GM12878 (cell line): ENCODE results near the gene ANXA10. TPM values are rescaled to one million over a fixed set of nuclear protein-coding genes. Genes with fewer than 3 reads are reported as not detected.

Source experiments
- ATAC-seq: fragments of 200-7000 bp; cut with Tn5 transposase; 3 replicates; pipeline ENCODE4 v1.9.1; 2020; ENCODE audit warnings: mild to moderate bottlenecking, moderate library complexity
- BruUV-seq: library from RNA; stranded (reverse); fragments of 400-500 nt; replicated peaks from 2 replicates; lab custom pipeline; 2021; lab: Mats Ljungman, UMichigan
- CTCF ChIA-PET: fragments of 300-600 bp; sonication (Branson Sonifier 250); formaldehyde crosslinking; extraction: SDS; loops from one replicate; lab custom pipeline; 2021; ENCODE audit warnings: inconsistent platforms; lab: Yijun Ruan, JAX
- POLR2A ChIA-PET: fragments of 350-600 bp; formaldehyde crosslinking; extraction: SDS; loops from one replicate; lab custom pipeline; 2021; ENCODE audit warnings: inconsistent platforms; lab: Charles Lee
- RAD21 ChIA-PET: fragments of 300-600 bp; sonication (Branson Sonifier 250); formaldehyde crosslinking; loops from one replicate; lab custom pipeline; 2023; ENCODE audit warnings: antibody characterized with exemption; ENCODE audit not compliant: unreplicated experiment; lab: Charles Lee
- SMC1A ChIA-PET: fragments of 300-600 bp; sonication (Branson Sonifier 250); formaldehyde crosslinking; loops from one replicate; lab custom pipeline; 2023; ENCODE audit not compliant: unreplicated experiment, uncharacterized antibody; lab: Charles Lee
- DNase-seq: peaks from one replicate; pipeline ENCODE4 v3.0.0-alpha.2; 2011; ENCODE audit warnings: low read depth, low spot score
- FAIRE-seq: peaks from 3 replicates; lab custom pipeline; 2011; peaks lifted over from hg19 to GRCh38; lab: Jason Lieb, UNC
- H2AFZ ChIP-seq: 2 replicates; pipeline ENCODE4 v1.6.0; 2011; ENCODE audit warnings: low read depth, low read length, control low read depth; ENCODE audit not compliant: control insufficient read depth
- H3K27ac ChIP-seq: 2 replicates; pipeline ENCODE4 v1.5.1; 2011; ENCODE audit warnings: control low read depth; ENCODE audit not compliant: control insufficient read depth, insufficient read depth
- H3K27me3 ChIP-seq, 2 experiments: replicated peaks in 1 of 2; 2 replicates each; pipeline versions ENCODE4 v1.6.0 to v1.6.1; 2011; ENCODE audit warnings: low read length in 1 of 2; ENCODE audit not compliant: control insufficient read depth in 2 of 2, insufficient read depth in 2 of 2
- H3K36me3 ChIP-seq, 2 experiments: 2 replicates each; pipeline ENCODE4 v1.5.1; 2011; ENCODE audit warnings: low read length in 1 of 2; ENCODE audit not compliant: control insufficient read depth in 2 of 2, insufficient read depth in 2 of 2
- H3K4me1 ChIP-seq: 2 replicates; pipeline ENCODE4 v1.6.1; 2011; ENCODE audit warnings: mild to moderate bottlenecking, low read length, moderate library complexity, mixed read lengths; ENCODE audit not compliant: control insufficient read depth, insufficient read depth
- H3K4me2 ChIP-seq: 2 replicates; pipeline ENCODE4 v1.6.0; 2011; ENCODE audit warnings: control low read depth; ENCODE audit not compliant: control insufficient read depth, insufficient read depth
- H3K4me3 ChIP-seq: fragments of 200-600 bp; sonication (generic); 2 replicates; pipeline ENCODE4 v1.5.1; 2016
- H3K79me2 ChIP-seq: 2 replicates; pipeline ENCODE4 v1.6.0; 2011; ENCODE audit warnings: low read length; ENCODE audit not compliant: control insufficient read depth, insufficient read depth
- H3K9ac ChIP-seq: 2 replicates; pipeline ENCODE4 v1.8.0; 2011; ENCODE audit warnings: low read length, control low read depth, mixed read lengths; ENCODE audit not compliant: control insufficient read depth, insufficient read depth
- H3K9me3 ChIP-seq: replicated peaks from 3 replicates; pipeline ENCODE4 v1.5.1; 2011; ENCODE audit warnings: mild to moderate bottlenecking, low read length; ENCODE audit not compliant: control insufficient read depth, insufficient read depth
- H4K20me1 ChIP-seq: 2 replicates; pipeline ENCODE4 v1.6.0; 2011; ENCODE audit not compliant: control insufficient read depth, insufficient read depth
- EED ChIP-seq: sonication (generic); IDR thresholded peaks from 2 replicates; pipeline ENCODE4 v1.6.1; 2016; ENCODE audit warnings: antibody characterized with exemption, low read depth
- ETV6 ChIP-seq, 2 experiments: fragments of 450-650 bp in 1 of 2; IDR thresholded peaks in 1 of 2; conservative IDR thresholded peaks in 1 of 2; 2 replicates each; pipeline ENCODE4 v1.6.1; 2014; ENCODE audit warnings: antibody characterized with exemption in 1 of 2, borderline replicate concordance in 1 of 2, low read depth in 1 of 2, mild to moderate bottlenecking in 1 of 2, moderate library complexity in 1 of 2
- HDAC6 ChIP-seq: fragments of 200-600 bp; sonication (generic); IDR thresholded peaks from one replicate; pipeline ENCODE4 v1.8.0; 2017; ENCODE audit warnings: antibody characterized with exemption; ENCODE audit not compliant: unreplicated experiment
- SIN3A ChIP-seq: IDR thresholded peaks from 2 replicates; pipeline ENCODE4 v1.6.1; 2012; ENCODE audit warnings: low read depth, low read length, improper control_type of control experiment
- in situ Hi-C: fragments of 300-500 bp; cut with MboI; formaldehyde crosslinking; loops from 9 replicates; pipeline ENCODE4 v1.14.3; 2018; ENCODE audit warnings: mixed read lengths
- intact Hi-C: fragments of 100-400 bp; cut with micrococcal nuclease; formaldehyde crosslinking; loops from one replicate; pipeline ENCODE4 v1.14.2; 2022; ENCODE audit not compliant: unreplicated experiment
- polyA plus RNA-seq, 11 experiments: library from polyadenylated mRNA; depleted of rRNA in 4 of 11; unstranded in 6 of 11; stranded (reverse) in 5 of 11; fragments of >200 nt; fragmentation: Nextera tagmentation in 4 of 11; fragmentation: Illumina TruSeq in 1 of 11; extraction: Ambion mirVana in 4 of 11; extraction: Trizol in 1 of 11; gene quantifications; 1 replicate in 1 of 11; 2 replicates in 10 of 11; pipeline versions ENCODE4 v1.2.1 to v1.2.3, GENCODE V29; 2011 to 2016; ENCODE audit warnings: inconsistent platforms in 2 of 11, missing spikeins in 2 of 11, low read depth in 1 of 11
- total RNA-seq, 4 experiments: library from RNA; depleted of rRNA in 3 of 4; stranded (reverse); fragments of >200 nt in 3 of 4; fragmentation: Illumina TruSeq in 1 of 4; extraction: Trizol in 1 of 4; gene quantifications; 2 replicates each; pipeline versions ENCODE4 v1.2.1 to v1.2.3, GENCODE V29; 2013 to 2021
- TF ChIP-seq, protein P1 (sequence below): fragments of 450-650 bp; IDR thresholded peaks from 2 replicates; pipeline ENCODE4 v1.6.1; 2018; ENCODE audit warnings: borderline replicate concordance, mild to moderate bottlenecking; ENCODE audit not compliant: partially characterized antibody

The ANXA10 gene
- total and polyA plus RNA-seq, 10 of the 15 experiments (the other 5 are each of a cell fraction or from before 2014, with no cell fraction given), result not detected

DNA sequence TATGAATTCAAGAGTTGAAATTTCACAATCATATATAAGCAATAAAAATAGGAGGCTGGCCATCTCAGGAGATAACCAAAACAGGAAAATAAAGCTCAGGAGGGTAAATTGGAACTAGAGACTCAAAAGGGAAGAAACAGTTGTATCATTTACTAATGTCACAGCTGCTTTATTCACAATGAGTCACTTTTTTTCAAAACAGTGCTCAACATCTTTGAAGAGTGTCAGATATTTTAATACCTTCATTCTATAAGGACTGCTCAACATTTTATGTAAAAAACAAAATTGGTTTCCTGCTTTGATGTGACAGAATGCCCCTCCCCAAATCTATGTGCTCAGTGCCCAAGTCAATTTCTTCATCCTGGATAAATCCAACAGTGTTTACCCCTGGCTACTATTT lies 128.6 kb downstream of the ANXA10 start:
- Histone ChIP-seq H3K4me1 (no peaks in the 10 kb centered on the region), H3K79me2 (no peaks in the 10 kb centered on the region), H4K20me1 (no peaks in the 10 kb centered on the region), H3K9me3 (no peaks in the 10 kb centered on the region), H2AFZ (no peak overlapping the region), H3K4me3 (no peak overlapping the region), H3K4me2 (no peak overlapping the region), H3K9ac (no peak overlapping the region), H3K36me3 (no peaks in the 10 kb centered on the region), H3K27ac (no peak overlapping the region)
- ChIA-PET SMC1A (interaction anchor here (0.6 kb wide), 1 partner anchor 314 kb away, joined by 3 read pairs; no protein-coding TSS in a partner anchor), CTCF (no interaction called here), RAD21 (no interaction called here)
- DNase-seq, result no peak
- intact Hi-C loops, result no loop called here
- no peak for ATAC-seq
- FAIRE-seq, result no peak
- in situ Hi-C loops, result no loop called here
- no TSS peak for BruUV-seq
- TF ChIP-seq EED, result no peak
- no peak for TF ChIP-seq SIN3A
- no peak for TF ChIP-seq ETV6 (conservative IDR thresholded peaks at IDR 0.05 in 1 of 2, IDR thresholded peaks at IDR 0.05 in 1 of 2; ENCODE audit: borderline replicate concordance in 1 of 2, low read depth in 1 of 2)
- no peak for TF ChIP-seq HDAC6
- TF ChIP-seq, protein P1, sequence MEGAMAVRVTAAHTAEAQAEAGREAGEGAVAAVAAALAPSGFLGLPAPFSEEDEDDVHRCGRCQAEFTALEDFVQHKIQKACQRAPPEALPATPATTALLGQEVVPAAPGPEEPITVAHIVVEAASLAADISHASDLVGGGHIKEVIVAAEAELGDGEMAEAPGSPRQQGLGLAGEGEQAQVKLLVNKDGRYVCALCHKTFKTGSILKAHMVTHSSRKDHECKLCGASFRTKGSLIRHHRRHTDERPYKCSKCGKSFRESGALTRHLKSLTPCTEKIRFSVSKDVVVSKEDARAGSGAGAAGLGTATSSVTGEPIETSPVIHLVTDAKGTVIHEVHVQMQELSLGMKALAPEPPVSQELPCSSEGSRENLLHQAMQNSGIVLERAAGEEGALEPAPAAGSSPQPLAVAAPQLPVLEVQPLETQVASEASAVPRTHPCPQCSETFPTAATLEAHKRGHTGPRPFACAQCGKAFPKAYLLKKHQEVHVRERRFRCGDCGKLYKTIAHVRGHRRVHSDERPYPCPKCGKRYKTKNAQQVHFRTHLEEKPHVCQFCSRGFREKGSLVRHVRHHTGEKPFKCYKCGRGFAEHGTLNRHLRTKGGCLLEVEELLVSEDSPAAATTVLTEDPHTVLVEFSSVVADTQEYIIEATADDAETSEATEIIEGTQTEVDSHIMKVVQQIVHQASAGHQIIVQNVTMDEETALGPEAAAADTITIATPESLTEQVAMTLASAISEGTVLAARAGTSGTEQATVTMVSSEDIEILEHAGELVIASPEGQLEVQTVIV, result no peak
- TF ChIP-seq, all 136 proteins: peak for 0
- POLR2A ChIA-PET, result no interaction called here
- no peaks in the 10 kb centered on the region for H3K27me3 ChIP-seq
